ENCODE measurements around the gene MUC3A.
"Not testable (repeated sequence)": the region's sequence is repeated elsewhere in the genome, so short reads cannot be mapped to it uniquely, and the experiment has no call there.

The MUC3A gene

GRCh38 chr7:100968650-100969049, 19.3 kb downstream of the MUC3A start:
- FAIRE-seq (peak; percentile 23), DNase-seq (ENCODE audit: low spot score) (no peak)

- FAIRE-seq: no peak
- no peak for DNase-seq (ENCODE audit: low spot score)
These were observed 19.8 kb downstream of the MUC3A start, which contains the start of gene MUC12 for GRCh38 chr7:100969066-100969615. Gene MUC12 (plus strand): TSS chr7:100969565. CDS start chr7:100969623, 58 bp downstream.

- peak; percentile 87 for FAIRE-seq
- DNase-seq (ENCODE audit: low spot score): no peak
These were observed 22.0 kb downstream of the MUC3A start for GRCh38 chr7:100971111-100972001.

- FAIRE-seq: peak; percentile 56
These were observed 22.6 kb downstream of the MUC3A start for GRCh38 chr7:100972002-100972347.

GRCh38 chr7:100974021-100974420, 24.7 kb downstream of the MUC3A start:
- FAIRE-seq (peak; percentile 46), DNase-seq (ENCODE audit: low spot score) (peak; percentile 70)

More at GRCh38 chr7:100972002-100972347, 22.6 kb downstream of the MUC3A start:
- no peak for DNase-seq (ENCODE audit: low spot score)

- FAIRE-seq: peak; percentile 32
- no peak for DNase-seq (ENCODE audit: low spot score)
These were observed 26.1 kb downstream of the MUC3A start for GRCh38 chr7:100975371-100975821.

- DNase-seq (ENCODE audit: low spot score): no peak
- FAIRE-seq: no peak
These were observed 29.0 kb downstream of the MUC3A start for GRCh38 chr7:100978300-100978699.

- FAIRE-seq (peak; percentile 5), DNase-seq (ENCODE audit: low spot score) (peak; percentile 83)
These were observed 34.3 kb downstream of the MUC3A start for GRCh38 chr7:100983451-100984187.

GRCh38 chr7:100984241-100984918, 35.0 kb downstream of the MUC3A start:
- not testable (repeated sequence) for DNase-seq (ENCODE audit: low spot score); FAIRE-seq

- not testable (repeated sequence) for DNase-seq (ENCODE audit: low spot score)
- peak; percentile 20 for FAIRE-seq
These were observed 35.9 kb downstream of the MUC3A start for GRCh38 chr7:100985033-100985797.

GRCh38 chr7:100991631-100992030, 42.3 kb downstream of the MUC3A start:
- DNase-seq (ENCODE audit: low spot score): no peak
- no peak for FAIRE-seq

GRCh38 chr7:100992280-100992679, 42.9 kb downstream of the MUC3A start:
- FAIRE-seq; DNase-seq (ENCODE audit: low spot score): not testable (repeated sequence)

- not testable (repeated sequence) for DNase-seq (ENCODE audit: low spot score); FAIRE-seq
These were observed 45.3 kb downstream of the MUC3A start for GRCh38 chr7:100994671-100995070.

GRCh38 chr7:100998530-100998929, 49.2 kb downstream of the MUC3A start:
- FAIRE-seq: not testable (repeated sequence)

GRCh38 chr7:100999334-100999733, 50.0 kb downstream of the MUC3A start:
- FAIRE-seq; DNase-seq (ENCODE audit: low spot score): not testable (repeated sequence)

More at GRCh38 chr7:100998530-100998929, 49.2 kb downstream of the MUC3A start:
- not testable (repeated sequence) for DNase-seq (ENCODE audit: low spot score)

- DNase-seq (ENCODE audit: low spot score); FAIRE-seq: not testable (repeated sequence)
These were observed 50.7 kb downstream of the MUC3A start for GRCh38 chr7:101000025-101000424.

- not testable (repeated sequence) for FAIRE-seq; DNase-seq (ENCODE audit: low spot score)
These were observed 53.0 kb downstream of the MUC3A start for GRCh38 chr7:101002333-101002732.

GRCh38 chr7:101007361-101007760, 58.0 kb downstream of the MUC3A start:
- DNase-seq (ENCODE audit: low spot score); FAIRE-seq: not testable (repeated sequence)

GRCh38 chr7:101009629-101010028, 60.3 kb downstream of the MUC3A start:
- DNase-seq (ENCODE audit: low spot score) (no peak), FAIRE-seq (no peak)

- FAIRE-seq (peak; percentile 17), DNase-seq (ENCODE audit: low spot score) (no peak)
These were observed 63.6 kb downstream of the MUC3A start for GRCh38 chr7:101012931-101013330.

All from urothelium cell line (cell line).